ENCODE results near the gene PRKN.

The PRKN gene

GRCh38 chr6:161395716-161396231, 1331.8 kb downstream of the PRKN start:
- no peak for DNase-seq (ENCODE audit: low read depth, low spot score)

GRCh38 chr6:161394437-161394836, 1333.1 kb downstream of the PRKN start:
- no peak for DNase-seq (ENCODE audit: low read depth, low spot score)

- peak; percentile 32 for DNase-seq (ENCODE audit: low read depth, low spot score)
These were observed 1333.7 kb downstream of the PRKN start for GRCh38 chr6:161393839-161394364.

- DNase-seq (ENCODE audit: low read depth, low spot score) = no peak
These were observed 1334.3 kb downstream of the PRKN start for GRCh38 chr6:161393292-161393691.

- DNase-seq (ENCODE audit: low read depth, low spot score) = no peak
These were observed 1337.8 kb downstream of the PRKN start for GRCh38 chr6:161389756-161390155.

GRCh38 chr6:161383951-161384350, 1343.6 kb downstream of the PRKN start:
- DNase-seq (ENCODE audit: low read depth, low spot score) = no peak

GRCh38 chr6:161379834-161380582, 1347.6 kb downstream of the PRKN start:
- DNase-seq (ENCODE audit: low read depth, low spot score) = peak; percentile 21

GRCh38 chr6:161378115-161378514, 1349.5 kb downstream of the PRKN start:
- no peak for DNase-seq (ENCODE audit: low read depth, low spot score)

GRCh38 chr6:161377116-161377515, 1350.5 kb downstream of the PRKN start:
- DNase-seq (ENCODE audit: low read depth, low spot score) = no peak

- no peak for DNase-seq (ENCODE audit: low read depth, low spot score)
These were observed 1351.2 kb downstream of the PRKN start for GRCh38 chr6:161376367-161376766.

- DNase-seq (ENCODE audit: low read depth, low spot score) = peak; percentile 70
These were observed 1352.3 kb downstream of the PRKN start for GRCh38 chr6:161374971-161375873.

- DNase-seq (ENCODE audit: low read depth, low spot score) = peak; percentile 91
These were observed 1353.6 kb downstream of the PRKN start for GRCh38 chr6:161373905-161374451.

GRCh38 chr6:161372422-161372793, 1355.2 kb downstream of the PRKN start:
- no peak for DNase-seq (ENCODE audit: low read depth, low spot score)

GRCh38 chr6:161370880-161371279, 1356.7 kb downstream of the PRKN start:
- peak; percentile 81 for DNase-seq (ENCODE audit: low read depth, low spot score)

- DNase-seq (ENCODE audit: low read depth, low spot score) = peak; percentile 18
These were observed 1358.2 kb downstream of the PRKN start for GRCh38 chr6:161369339-161369738.

- DNase-seq (ENCODE audit: low read depth, low spot score) = no peak
These were observed 1359.1 kb downstream of the PRKN start for GRCh38 chr6:161368514-161368913.

- peak; percentile 26 for DNase-seq (ENCODE audit: low read depth, low spot score)
These were observed 1360.1 kb downstream of the PRKN start for GRCh38 chr6:161367472-161367871.

- no peak for DNase-seq (ENCODE audit: low read depth, low spot score)
These were observed 1361.2 kb downstream of the PRKN start for GRCh38 chr6:161366301-161366923.

GRCh38 chr6:161365633-161366032, 1361.9 kb downstream of the PRKN start:
- DNase-seq (ENCODE audit: low read depth, low spot score) = no peak

GRCh38 chr6:161363286-161363685, 1364.3 kb downstream of the PRKN start:
- no peak for DNase-seq (ENCODE audit: low read depth, low spot score)

- no peak for DNase-seq (ENCODE audit: low read depth, low spot score)
These were observed 1365.3 kb downstream of the PRKN start for GRCh38 chr6:161362266-161362665.

Data from ELF-1 (cell line).